K562 (cell line): ENCODE measurements around the gene PSAP. TPM values are rescaled to one million over a fixed set of nuclear protein-coding genes. Genes with fewer than 3 reads are reported as not detected.

ENCODE experiments used
- CREB1 ChIP-seq, 2 experiments: sonication (generic) in 1 of 2; formaldehyde crosslinking in 1 of 2; IDR thresholded peaks; 2 replicates each; pipeline versions ENCODE4 v1.6.1 to v1.8.0; 2012 to 2022; ENCODE audit warnings: inconsistent platforms in 1 of 2, mild to moderate bottlenecking in 1 of 2, missing genetic modification reagents in 1 of 2, moderate library complexity in 1 of 2
- HSF4 ChIP-seq: fragments of 250-450 bp; sonication (Bioruptor Pico); IDR thresholded peaks from 2 replicates; pipeline ENCODE4 v2.1.2; 2022; ENCODE audit warnings: mild to moderate bottlenecking, moderate library complexity, borderline replicate concordance
- TCF7L2 ChIP-seq: fragments of 150-350 bp; IDR thresholded peaks from 2 replicates; pipeline ENCODE4 v1.6.1; 2016; ENCODE audit warnings: low read depth, mild to moderate bottlenecking, low read length, moderate library complexity
- ZBTB17 ChIP-seq: fragments of 450-650 bp; formaldehyde crosslinking; IDR thresholded peaks from 2 replicates; pipeline ENCODE4 v1.4.0; 2020; ENCODE audit warnings: mild to moderate bottlenecking
- ZFPM2 ChIP-seq: fragments of 250-450 bp; sonication (Bioruptor Pico); IDR thresholded peaks from 2 replicates; pipeline ENCODE4 v1.5.1; 2022; ENCODE audit warnings: mild to moderate bottlenecking
- ZNF232 ChIP-seq: sonication (generic); formaldehyde crosslinking; IDR thresholded peaks from 2 replicates; pipeline ENCODE4 v1.8.0; 2022; ENCODE audit warnings: mild to moderate bottlenecking, missing genetic modification reagents
- ZNF408 ChIP-seq: fragments of 250-450 bp; sonication (Bioruptor Pico); IDR thresholded peaks from 2 replicates; pipeline ENCODE4 v1.4.0; 2020; ENCODE audit warnings: low read depth, mild to moderate bottlenecking, moderate library complexity
- polyA plus RNA-seq, 8 experiments: library from polyadenylated mRNA; depleted of rRNA in 4 of 8; stranded (reverse) in 5 of 8; unstranded in 3 of 8; fragments of >200 nt; fragmentation: Nextera tagmentation in 2 of 8; fragmentation: Illumina TruSeq in 1 of 8; extraction: Ambion mirVana in 2 of 8; extraction: Trizol in 1 of 8; gene quantifications; 2 replicates each; pipeline versions ENCODE4 v1.2.1 to v1.2.3, GENCODE V29; 2011 to 2014; ENCODE audit warnings: inconsistent platforms in 1 of 8, missing spikeins in 1 of 8
- total RNA-seq, 7 experiments: library from RNA; depleted of rRNA in 6 of 7; stranded (reverse); fragments of >200 nt in 6 of 7; fragmentation: Illumina TruSeq in 2 of 7; extraction: Trizol in 2 of 7; gene quantifications; 2 replicates each; pipeline versions ENCODE4 v1.2.1 to v1.2.3, GENCODE V29; 2011 to 2021; ENCODE audit warnings: low replicate concordance in 1 of 7
- TF ChIP-seq, protein P1 (sequence below), 2 experiments: fragments of 450-650 bp; formaldehyde crosslinking in 1 of 2; IDR thresholded peaks; 2 replicates each; pipeline versions ENCODE4 v1.4.0 to v1.6.1; 2014 to 2020; ENCODE audit warnings: mild to moderate bottlenecking in 2 of 2, borderline replicate concordance in 1 of 2, low read depth in 1 of 2
- TF ChIP-seq, protein P2 (sequence below): fragments of 250-450 bp; sonication (Bioruptor Pico); IDR thresholded peaks from 2 replicates; pipeline ENCODE4 v1.4.0; 2020; ENCODE audit warnings: borderline replicate concordance
- TF ChIP-seq, protein P3 (sequence below): fragments of 250-450 bp; sonication (Bioruptor Pico); IDR thresholded peaks from 2 replicates; pipeline ENCODE4 v1.4.0; 2020
- TF ChIP-seq, protein P4 (sequence below): sonication (generic); formaldehyde crosslinking; IDR thresholded peaks from 2 replicates; pipeline ENCODE4 v1.8.1; 2023; ENCODE audit warnings: mild to moderate bottlenecking, missing genetic modification reagents

PSAP gene
- total and polyA plus RNA-seq, 9 of the 15 experiments (the other 6 are each of a cell fraction or from before 2014, with no cell fraction given), result 245 to 700 (median 429) TPM

DNA sequence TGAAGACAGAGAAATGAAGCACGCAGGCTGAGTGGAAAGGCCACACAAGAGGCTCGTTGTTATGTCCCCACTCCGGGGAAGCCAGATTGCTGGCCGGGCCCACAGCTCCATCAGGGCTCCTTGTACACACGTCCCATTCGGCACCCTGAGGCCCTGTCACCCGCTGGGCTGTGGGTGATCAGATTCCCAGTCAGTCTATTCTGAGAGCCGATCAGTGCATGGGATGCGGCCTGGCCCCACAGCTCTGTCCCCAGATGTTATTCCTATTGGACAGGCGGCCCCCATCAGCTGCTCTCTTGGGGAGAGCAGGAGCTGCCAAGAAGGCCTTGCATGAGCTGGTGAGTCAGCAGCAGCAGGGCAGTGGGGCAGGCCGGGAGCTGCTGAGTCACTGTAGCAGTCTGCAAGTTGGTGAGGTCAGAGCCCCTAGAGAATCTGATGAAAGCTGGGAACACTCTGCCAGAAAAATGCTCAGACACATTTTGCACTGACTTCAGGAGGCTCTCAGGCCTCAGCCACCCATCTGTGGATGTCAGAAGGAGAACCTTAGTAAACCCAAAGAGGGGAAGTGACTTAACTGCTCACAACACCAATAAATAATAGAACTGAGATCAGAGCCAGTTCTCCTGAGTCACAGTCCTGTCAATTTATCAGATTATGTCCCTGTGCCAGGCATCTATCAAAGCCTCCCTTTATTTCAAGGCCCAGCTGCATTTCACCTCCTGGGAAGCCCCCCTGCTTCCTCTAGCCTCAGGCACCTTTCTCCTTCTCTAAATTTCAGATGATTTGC lies 9.4 kb upstream of the PSAP start (continued):
- TF ChIP-seq, protein P1, sequence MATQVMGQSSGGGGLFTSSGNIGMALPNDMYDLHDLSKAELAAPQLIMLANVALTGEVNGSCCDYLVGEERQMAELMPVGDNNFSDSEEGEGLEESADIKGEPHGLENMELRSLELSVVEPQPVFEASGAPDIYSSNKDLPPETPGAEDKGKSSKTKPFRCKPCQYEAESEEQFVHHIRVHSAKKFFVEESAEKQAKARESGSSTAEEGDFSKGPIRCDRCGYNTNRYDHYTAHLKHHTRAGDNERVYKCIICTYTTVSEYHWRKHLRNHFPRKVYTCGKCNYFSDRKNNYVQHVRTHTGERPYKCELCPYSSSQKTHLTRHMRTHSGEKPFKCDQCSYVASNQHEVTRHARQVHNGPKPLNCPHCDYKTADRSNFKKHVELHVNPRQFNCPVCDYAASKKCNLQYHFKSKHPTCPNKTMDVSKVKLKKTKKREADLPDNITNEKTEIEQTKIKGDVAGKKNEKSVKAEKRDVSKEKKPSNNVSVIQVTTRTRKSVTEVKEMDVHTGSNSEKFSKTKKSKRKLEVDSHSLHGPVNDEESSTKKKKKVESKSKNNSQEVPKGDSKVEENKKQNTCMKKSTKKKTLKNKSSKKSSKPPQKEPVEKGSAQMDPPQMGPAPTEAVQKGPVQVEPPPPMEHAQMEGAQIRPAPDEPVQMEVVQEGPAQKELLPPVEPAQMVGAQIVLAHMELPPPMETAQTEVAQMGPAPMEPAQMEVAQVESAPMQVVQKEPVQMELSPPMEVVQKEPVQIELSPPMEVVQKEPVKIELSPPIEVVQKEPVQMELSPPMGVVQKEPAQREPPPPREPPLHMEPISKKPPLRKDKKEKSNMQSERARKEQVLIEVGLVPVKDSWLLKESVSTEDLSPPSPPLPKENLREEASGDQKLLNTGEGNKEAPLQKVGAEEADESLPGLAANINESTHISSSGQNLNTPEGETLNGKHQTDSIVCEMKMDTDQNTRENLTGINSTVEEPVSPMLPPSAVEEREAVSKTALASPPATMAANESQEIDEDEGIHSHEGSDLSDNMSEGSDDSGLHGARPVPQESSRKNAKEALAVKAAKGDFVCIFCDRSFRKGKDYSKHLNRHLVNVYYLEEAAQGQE (IDR thresholded peaks at IDR 0.05; ENCODE audit: borderline replicate concordance), result peak; percentile 45; the same call in 1 of the 2 replicates
- TF ChIP-seq, protein P1 (CRISPR knock-in tag; IDR thresholded peaks at IDR 0.05; ENCODE audit: low read depth), result peak; percentile 71
- TF ChIP-seq, protein P2, sequence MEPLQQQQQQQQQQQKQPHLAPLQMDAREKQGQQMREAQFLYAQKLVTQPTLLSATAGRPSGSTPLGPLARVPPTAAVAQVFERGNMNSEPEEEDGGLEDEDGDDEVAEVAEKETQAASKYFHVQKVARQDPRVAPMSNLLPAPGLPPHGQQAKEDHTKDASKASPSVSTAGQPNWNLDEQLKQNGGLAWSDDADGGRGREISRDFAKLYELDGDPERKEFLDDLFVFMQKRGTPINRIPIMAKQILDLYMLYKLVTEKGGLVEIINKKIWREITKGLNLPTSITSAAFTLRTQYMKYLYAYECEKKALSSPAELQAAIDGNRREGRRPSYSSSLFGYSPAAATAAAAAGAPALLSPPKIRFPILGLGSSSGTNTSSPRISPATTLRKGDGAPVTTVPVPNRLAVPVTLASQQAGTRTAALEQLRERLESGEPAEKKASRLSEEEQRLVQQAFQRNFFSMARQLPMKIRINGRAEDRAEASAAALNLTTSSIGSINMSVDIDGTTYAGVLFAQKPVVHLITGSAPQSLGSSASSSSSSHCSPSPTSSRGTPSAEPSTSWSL (CRISPR knock-in tag), result no peak
- TF ChIP-seq CREB1 (IDR thresholded peaks at IDR 0.05) (peak; percentile 69), CREB1 (CRISPR knock-in tag; IDR thresholded peaks at IDR 0.05) (peak; percentile 36; the same call in 1 of the 2 replicates), TCF7L2 (no peak), ZNF232 (CRISPR knock-in tag) (no peak), ZNF408 (no peak), ZFPM2 (0 out of 2 replicates have a peak, but pooled peaks have one; percentile 84), ZBTB17 (CRISPR knock-in tag) (no peak; the same call in 1 of the 2 replicates), HSF4 (CRISPR knock-in tag) (peak; percentile 68; the same call in 1 of the 2 replicates)
- TF ChIP-seq, protein P3, sequence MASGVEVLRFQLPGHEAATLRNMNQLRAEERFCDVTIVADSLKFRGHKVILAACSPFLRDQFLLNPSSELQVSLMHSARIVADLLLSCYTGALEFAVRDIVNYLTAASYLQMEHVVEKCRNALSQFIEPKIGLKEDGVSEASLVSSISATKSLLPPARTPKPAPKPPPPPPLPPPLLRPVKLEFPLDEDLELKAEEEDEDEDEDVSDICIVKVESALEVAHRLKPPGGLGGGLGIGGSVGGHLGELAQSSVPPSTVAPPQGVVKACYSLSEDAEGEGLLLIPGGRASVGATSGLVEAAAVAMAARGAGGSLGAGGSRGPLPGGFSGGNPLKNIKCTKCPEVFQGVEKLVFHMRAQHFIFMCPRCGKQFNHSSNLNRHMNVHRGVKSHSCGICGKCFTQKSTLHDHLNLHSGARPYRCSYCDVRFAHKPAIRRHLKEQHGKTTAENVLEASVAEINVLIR (CRISPR knock-in tag), result 0 out of 2 replicates have a peak, but pooled peaks have one; percentile 23
- TF ChIP-seq, protein P4, sequence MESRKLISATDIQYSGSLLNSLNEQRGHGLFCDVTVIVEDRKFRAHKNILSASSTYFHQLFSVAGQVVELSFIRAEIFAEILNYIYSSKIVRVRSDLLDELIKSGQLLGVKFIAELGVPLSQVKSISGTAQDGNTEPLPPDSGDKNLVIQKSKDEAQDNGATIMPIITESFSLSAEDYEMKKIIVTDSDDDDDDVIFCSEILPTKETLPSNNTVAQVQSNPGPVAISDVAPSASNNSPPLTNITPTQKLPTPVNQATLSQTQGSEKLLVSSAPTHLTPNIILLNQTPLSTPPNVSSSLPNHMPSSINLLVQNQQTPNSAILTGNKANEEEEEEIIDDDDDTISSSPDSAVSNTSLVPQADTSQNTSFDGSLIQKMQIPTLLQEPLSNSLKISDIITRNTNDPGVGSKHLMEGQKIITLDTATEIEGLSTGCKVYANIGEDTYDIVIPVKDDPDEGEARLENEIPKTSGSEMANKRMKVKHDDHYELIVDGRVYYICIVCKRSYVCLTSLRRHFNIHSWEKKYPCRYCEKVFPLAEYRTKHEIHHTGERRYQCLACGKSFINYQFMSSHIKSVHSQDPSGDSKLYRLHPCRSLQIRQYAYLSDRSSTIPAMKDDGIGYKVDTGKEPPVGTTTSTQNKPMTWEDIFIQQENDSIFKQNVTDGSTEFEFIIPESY (CRISPR knock-in tag), result 0 out of 2 replicates have a peak, but pooled peaks have one; percentile 52
